HL-60 (cell line): ENCODE results near the gene IZUMO4.
"Not testable (repeated sequence)": the region's sequence is repeated elsewhere in the genome, so short reads cannot be mapped to it uniquely, and the experiment has no call there.

Experiments used
- DNase-seq, 2 experiments: peaks; one replicate each; pipeline ENCODE4 v3.0.0-alpha.2; 2010 to 2020; ENCODE audit warnings: low read depth in 1 of 2, low spot score in 1 of 2
- H3K27ac ChIP-seq: fragments of 250-450 bp; sonication (Bioruptor Pico); replicated peaks from 2 replicates; pipeline ENCODE4 v1.5.1; 2020; ENCODE audit warnings: mild to moderate bottlenecking, moderate library complexity
- H3K27me3 ChIP-seq: fragments of 250-450 bp; sonication (Bioruptor Pico); 2 replicates; pipeline ENCODE4 v1.5.1; 2021; ENCODE audit warnings: mild to moderate bottlenecking, moderate library complexity; ENCODE audit not compliant: insufficient read depth, poor library complexity, severe bottlenecking
- H3K4me3 ChIP-seq: replicated peaks from 2 replicates; pipeline ENCODE4 v1.5.1; 2011; ENCODE audit warnings: mild to moderate bottlenecking, control low read depth, low read length; ENCODE audit not compliant: insufficient read depth
- CTCF ChIP-seq: IDR thresholded peaks from one replicate; pipeline ENCODE4 v1.5.1; 2011; ENCODE audit warnings: low read length, control low read depth, inconsistent platforms; ENCODE audit not compliant: insufficient read depth
- GABPA ChIP-seq: IDR thresholded peaks from 2 replicates; pipeline ENCODE4 v1.6.1; 2012; ENCODE audit warnings: low read depth
- POLR2AphosphoS5 ChIP-seq: IDR thresholded peaks from 2 replicates; pipeline ENCODE4 v1.6.1; 2012; ENCODE audit warnings: low read depth
- REST ChIP-seq: IDR thresholded peaks from 2 replicates; pipeline ENCODE4 v1.6.1; 2012; ENCODE audit warnings: low read depth; ENCODE audit not compliant: insufficient replicate concordance
- SPI1 ChIP-seq: IDR thresholded peaks from 2 replicates; pipeline ENCODE4 v1.6.1; 2012; ENCODE audit warnings: low read depth, mild to moderate bottlenecking, borderline replicate concordance

The IZUMO4 gene

GRCh38 chr19:2129486-2129885, 32.8 kb downstream of the IZUMO4 start:
- Histone ChIP-seq H3K4me3 (no peak overlapping the region), H3K27me3 (no peaks in the 10 kb centered on the region), H3K27ac (no peak overlapping the region)
- no peak for DNase-seq
- TF ChIP-seq CTCF (no peak), SPI1 (no peak), REST (no peak), GABPA (no peak)

- no peak for TF ChIP-seq REST
- TF ChIP-seq CTCF: no peak
- no peak for TF ChIP-seq POLR2AphosphoS5
- no peak for TF ChIP-seq GABPA
- TF ChIP-seq SPI1: no peak
- no peaks in the 10 kb centered on the region for H3K27me3 ChIP-seq
- H3K27ac ChIP-seq: no peak overlapping the region
- DNase-seq: no peak
- no peak overlapping the region for H3K4me3 ChIP-seq
These were observed 33.4 kb downstream of the IZUMO4 start for GRCh38 chr19:2129892-2130770.

GRCh38 chr19:2131012-2131975, 34.6 kb downstream of the IZUMO4 start:
- H3K4me3 ChIP-seq, H3K27ac ChIP-seq, DNase-seq, H3K27me3 ChIP-seq: not testable (repeated sequence)

GRCh38 chr19:2132191-2132590, 35.5 kb downstream of the IZUMO4 start:
- no peaks in the 10 kb centered on the region for H3K27me3 ChIP-seq
- H3K4me3 ChIP-seq: no peak overlapping the region
- TF ChIP-seq SPI1 (no peak), POLR2AphosphoS5 (no peak), REST (no peak), CTCF (no peak), GABPA (no peak)
- DNase-seq: no peak
- no peak overlapping the region for H3K27ac ChIP-seq
